Activated CD4-positive, alpha-beta T cell treated with anti-CD3 and anti-CD28 coated beads for 48 hours (primary cell): ENCODE measurements around the gene RBMY1E.
"Not testable (repeated sequence)": the region's sequence is repeated elsewhere in the genome, so short reads cannot be mapped to it uniquely, and the experiment has no call there.

Experiments used
- DNase-seq: peaks from one replicate; pipeline ENCODE4 v3.0.0-alpha.2; 2020

RBMY1E gene

GRCh38 chrY:21917932-21918331 lies at the start of gene RBMY1E:
RBMY1E (minus strand) TSS chrY:21918032; CDS start chrY:21916054, 1,978 bp downstream.
- DNase-seq = not testable (repeated sequence)

DNA sequence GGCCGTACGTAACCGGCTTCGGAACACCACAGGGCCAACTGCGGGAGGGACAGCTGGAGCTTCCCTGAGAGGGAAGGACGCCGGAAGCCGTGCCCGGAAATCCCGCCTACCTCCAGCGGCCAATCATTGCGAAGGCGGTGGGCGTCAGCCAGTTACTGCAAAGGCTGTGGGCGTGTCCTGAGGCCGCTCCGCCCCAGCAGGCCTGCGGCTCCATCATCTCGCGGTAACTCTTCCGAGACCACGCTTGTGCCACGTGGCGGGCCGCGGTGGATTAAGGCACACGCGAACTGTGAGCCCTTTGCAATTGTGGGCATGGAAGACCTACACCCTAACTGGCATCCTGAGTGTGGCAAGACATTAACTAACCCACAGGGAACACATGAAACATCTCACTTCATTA lies 23.4 kb downstream of the RBMY1E start, which contains the start of gene RBMY1D:
RBMY1D (minus strand) TSS at position 101 of the 400 bp plus-strand sequence. CDS start 2,013 bp downstream, outside the sequence.
- not testable (repeated sequence) for DNase-seq

- DNase-seq = not testable (repeated sequence)
Measured at GRCh38 chrY:21869407-21870076, 48.3 kb downstream of the RBMY1E start.
